IMR-90 (cell line): ENCODE results near the gene MB. TPM values are rescaled to one million over a fixed set of nuclear protein-coding genes. Genes with fewer than 3 reads are reported as not detected.

Experiments
- ATAC-seq: fragments of 200-7000 bp; cut with Tn5 transposase; 2 replicates; pipeline ENCODE4 v1.9.1; 2020; ENCODE audit warnings: low read depth, mild to moderate bottlenecking, moderate library complexity
- BruUV-seq: library from RNA; stranded (reverse); fragments of 400-500 nt; replicated peaks from 2 replicates; lab custom pipeline; 2021; lab: Mats Ljungman, UMichigan
- CTCF ChIA-PET: fragments of 300-600 bp; formaldehyde crosslinking; extraction: SDS; loops from one replicate; lab custom pipeline; 2021; ENCODE audit warnings: antibody characterized with exemption; lab: Yijun Ruan, JAX
- POLR2A ChIA-PET: fragments of 300-600 bp; sonication (Branson Sonifier 250); formaldehyde crosslinking; loops from one replicate; lab custom pipeline; 2022; ENCODE audit warnings: antibody characterized with exemption; ENCODE audit not compliant: unreplicated experiment; lab: Charles Lee
- DNase-seq: peaks from one replicate; pipeline ENCODE4 v3.0.0; 2013
- H2AFZ ChIP-seq: replicated peaks from 2 replicates; pipeline ENCODE3; 2013; ENCODE audit warnings: low read length, mild to moderate bottlenecking; ENCODE audit not compliant: poor library complexity
- H2AK5ac ChIP-seq: 2 replicates; pipeline ENCODE4 v1.6.1; 2013; ENCODE audit warnings: low read depth, low read length, inconsistent platforms
- H2AK9ac ChIP-seq: replicated peaks from 2 replicates; pipeline ENCODE3; 2013; ENCODE audit warnings: mild to moderate bottlenecking, low read depth, low read length, moderate library complexity; ENCODE audit not compliant: poor library complexity
- H2BK120ac ChIP-seq: 2 replicates; pipeline ENCODE4 v1.6.1; 2013; ENCODE audit warnings: low read depth, low read length, inconsistent platforms
- H2BK15ac ChIP-seq: 3 replicates; pipeline ENCODE4 v1.6.1; 2013; ENCODE audit warnings: low read depth, low read length, inconsistent platforms
- H2BK20ac ChIP-seq: 2 replicates; pipeline ENCODE4 v1.6.1; 2013; ENCODE audit warnings: low read depth, mild to moderate bottlenecking, inconsistent platforms, low read length, moderate library complexity
- H2BK5ac ChIP-seq: 2 replicates; pipeline ENCODE4 v1.6.1; 2013; ENCODE audit warnings: mild to moderate bottlenecking, low read depth, low read length, inconsistent platforms; ENCODE audit not compliant: poor library complexity, severe bottlenecking
- H3K14ac ChIP-seq: replicated peaks from 2 replicates; pipeline ENCODE4 v1.6.1; 2013; ENCODE audit warnings: low read depth, low read length, inconsistent platforms
- H3K18ac ChIP-seq: 2 replicates; pipeline ENCODE4 v1.6.1; 2013; ENCODE audit warnings: low read depth, low read length, control low read depth
- H3K23ac ChIP-seq: 2 replicates; pipeline ENCODE4 v1.6.1; 2013; ENCODE audit warnings: low read depth, low read length, inconsistent platforms
- H3K27ac ChIP-seq: 2 replicates; pipeline ENCODE4 v1.5.1; 2013; ENCODE audit warnings: mild to moderate bottlenecking, control low read depth, low read length; ENCODE audit not compliant: insufficient read depth
- H3K27me3 ChIP-seq: 2 replicates; pipeline ENCODE4 v1.6.1; 2013; ENCODE audit warnings: low read length; ENCODE audit not compliant: control insufficient read depth, insufficient read depth
- H3K36me3 ChIP-seq: 2 replicates; pipeline ENCODE4 v1.6.1; 2013; ENCODE audit warnings: low read length, mixed read lengths; ENCODE audit not compliant: control insufficient read depth, insufficient read depth
- H3K4ac ChIP-seq: 2 replicates; pipeline ENCODE4 v1.6.1; 2013; ENCODE audit warnings: low read depth, low read length, inconsistent platforms
- H3K4me1 ChIP-seq: 2 replicates; pipeline ENCODE4 v1.6.1; 2013; ENCODE audit warnings: low read length, mixed read lengths; ENCODE audit not compliant: control insufficient read depth, insufficient read depth
- H3K4me2 ChIP-seq: 2 replicates; pipeline ENCODE4 v1.6.1; 2013; ENCODE audit warnings: low read depth, mild to moderate bottlenecking, control low read depth, low read length, moderate library complexity
- H3K4me3 ChIP-seq: 2 replicates; pipeline ENCODE4 v1.5.1; 2013; ENCODE audit warnings: low read depth, mild to moderate bottlenecking, control low read depth, low read length, moderate library complexity; ENCODE audit not compliant: insufficient read depth
- H3K56ac ChIP-seq: 2 replicates; pipeline ENCODE4 v1.6.1; 2013; ENCODE audit warnings: low read length, inconsistent platforms; ENCODE audit not compliant: insufficient read depth; ENCODE audit errors: extremely low read depth
- H3K79me1 ChIP-seq, 2 experiments: 2 replicates each; pipeline ENCODE4 v1.6.1; 2013; ENCODE audit warnings: low read length in 2 of 2, inconsistent platforms in 1 of 2, low read depth in 1 of 2
- H3K9ac ChIP-seq: 2 replicates; pipeline ENCODE4 v1.6.1; 2013; ENCODE audit warnings: low read depth, low read length, control low read depth
- H3K9me1 ChIP-seq: 2 replicates; pipeline ENCODE4 v1.6.1; 2013; ENCODE audit warnings: low read length, inconsistent platforms; ENCODE audit not compliant: insufficient read depth
- H3K9me3 ChIP-seq: 2 replicates; pipeline ENCODE4 v1.6.1; 2013; ENCODE audit warnings: low read length; ENCODE audit not compliant: control insufficient read depth, insufficient read depth
- H4K20me1 ChIP-seq: 2 replicates; pipeline ENCODE4 v1.6.1; 2013; ENCODE audit warnings: low read length, inconsistent platforms; ENCODE audit not compliant: insufficient read depth
- H4K5ac ChIP-seq: 2 replicates; pipeline ENCODE4 v1.6.1; 2013; ENCODE audit warnings: mild to moderate bottlenecking, low read depth, low read length, control low read depth
- H4K8ac ChIP-seq, 2 experiments: 2 replicates each; pipeline ENCODE4 v1.6.1; 2013; ENCODE audit warnings: low read depth in 2 of 2, low read length in 2 of 2, control low read depth in 1 of 2, inconsistent platforms in 1 of 2
- H4K91ac ChIP-seq: 2 replicates; pipeline ENCODE4 v1.6.1; 2013; ENCODE audit warnings: low read depth, low read length, inconsistent platforms; ENCODE audit not compliant: insufficient read depth
- CHD1 ChIP-seq: IDR thresholded peaks from 2 replicates; pipeline ENCODE4 v1.6.1; 2012; ENCODE audit warnings: low read depth, low read length, improper control_type of control experiment
- POLR2A ChIP-seq: IDR thresholded peaks from 2 replicates; pipeline ENCODE4 v1.6.1; 2012; ENCODE audit warnings: mild to moderate bottlenecking, low read depth, low read length
- WGBS, 2 experiments: methylation state at CpG; one replicate each; pipeline versions ENCODE4 v1.1.5 to v1.1.7; 2013; ENCODE audit warnings: missing lambda C conversion rate in 2 of 2; ENCODE audit not compliant: insufficient read length in 1 of 2; ENCODE audit errors: extremely low coverage in 2 of 2; 5-methylcytosine and 5-hydroxymethylcytosine counted together
- dilution Hi-C: fragments of 300-500 bp; cut with HindIII; formaldehyde crosslinking; loops from one replicate; pipeline ENCODE4 v1.14.3; 2018; ENCODE audit warnings: low sequenced_read_pairs; ENCODE audit not compliant: unreplicated experiment
- in situ Hi-C: fragments of 300-500 bp; cut with MboI; formaldehyde crosslinking; loops from 3 replicates; pipeline ENCODE4 v1.14.3; 2019; ENCODE audit warnings: low sequenced_read_pairs, inconsistent platforms, mixed read lengths
- intact Hi-C: fragments of 100-400 bp; cut with micrococcal nuclease; formaldehyde crosslinking; loops from 2 replicates; pipeline ENCODE4 v1.10.0; 2022
- polyA plus RNA-seq, 3 experiments: library from polyadenylated mRNA; depleted of rRNA; stranded (reverse); fragments of >200 nt; gene quantifications; 2 replicates each; pipeline ENCODE4 v1.2.3, GENCODE V29; 2012; ENCODE audit warnings: low replicate concordance in 1 of 3
- total RNA-seq: library from RNA; depleted of rRNA; stranded (reverse); fragments of >200 nt; gene quantifications from 2 replicates; pipeline ENCODE4 v1.2.3, GENCODE V29; 2012

MB gene
- total and polyA plus RNA-seq, 2 of the 4 experiments (the other 2 are of a cell fraction) = not detected

GRCh38 chr22:35593071-35593890 lies 23.8 kb downstream of the MB start:
- peak overlapping the region; percentile 23 for H2AK9ac ChIP-seq
- no peaks in the 10 kb centered on the region for H3K9me3 ChIP-seq
- no peak overlapping the region for H3K27ac ChIP-seq
- ChIA-PET CTCF (interaction anchor here (1.0 kb wide), 1 partner anchor 162 kb away, joined by 5 read pairs; no protein-coding TSS in a partner anchor), POLR2A (no interaction called here)
- H3K23ac ChIP-seq = no peak overlapping the region
- no peak overlapping the region for H3K4ac ChIP-seq
- no peak overlapping the region for H2AFZ ChIP-seq
- in situ Hi-C loops (no loop called here), intact Hi-C loops (no loop called here), dilution Hi-C loops (no loop called here)
- peaks cover 14% of the 10 kb centered on the region; the same call in 1 of the 2 replicates for H3K27me3 ChIP-seq
- no peak overlapping the region for H2BK20ac ChIP-seq
- H3K4me2 ChIP-seq = no peak overlapping the region
- DNase-seq = no peak
- H3K36me3 ChIP-seq = no peaks in the 10 kb centered on the region
- H3K9ac ChIP-seq = no peak overlapping the region
- H3K79me1 ChIP-seq = no peaks in the 10 kb centered on the region
- WGBS, 2 experiments = 30% methylated on average over 2 of the region's 3 CpGs; no CpG with 5 or more reads in 1 of the 2 experiments
- no peak overlapping the region; the same call in 2 of the 3 replicates for H2BK15ac ChIP-seq
- H3K4me1 ChIP-seq = peaks cover 13% of the 10 kb centered on the region; the same call in 1 of the 2 replicates
- H4K20me1 ChIP-seq = no peaks in the 10 kb centered on the region; the same call in 1 of the 2 replicates
- TF ChIP-seq POLR2A (no peak), CHD1 (no peak)
- no peak overlapping the region for H3K14ac ChIP-seq
- no peak overlapping the region for H2BK5ac ChIP-seq
- ATAC-seq = no peak
- no peak overlapping the region for H3K56ac ChIP-seq
- H3K4me3 ChIP-seq = no peak overlapping the region
- no peak overlapping the region for H4K5ac ChIP-seq
- no peak overlapping the region for H3K18ac ChIP-seq
- H3K9me1 ChIP-seq = peaks cover 3% of the 10 kb centered on the region; the same call in 1 of the 2 replicates
- H4K8ac ChIP-seq = no peak overlapping the region
- no peak overlapping the region for H2AK5ac ChIP-seq
- no TSS peak for BruUV-seq
- H2BK120ac ChIP-seq = no peak overlapping the region
- H4K91ac ChIP-seq = no peak overlapping the region
